KMS-11 (cell line): ENCODE data around the gene DDI2.

Experiments
- H2AFZ ChIP-seq: fragments of 200-600 bp; sonication (generic); 2 replicates; pipeline ENCODE4 v1.6.1; 2016; ENCODE audit warnings: antibody characterized with exemption, mixed run types, low read depth
- H3K27ac ChIP-seq: fragments of 200-600 bp; sonication (generic); 2 replicates; pipeline ENCODE4 v1.6.1; 2016; ENCODE audit warnings: mild to moderate bottlenecking, mixed run types
- H3K27me3 ChIP-seq: fragments of 200-600 bp; sonication (generic); 2 replicates; pipeline ENCODE4 v1.6.1; 2017; ENCODE audit warnings: mild to moderate bottlenecking, low read depth, mixed run types, moderate library complexity; ENCODE audit not compliant: insufficient read depth
- H3K36me3 ChIP-seq: fragments of 200-600 bp; sonication (generic); 2 replicates; pipeline ENCODE4 v1.6.1; 2017; ENCODE audit warnings: mild to moderate bottlenecking, mixed run types; ENCODE audit not compliant: insufficient read depth
- H3K4me1 ChIP-seq: fragments of 200-600 bp; sonication (generic); 2 replicates; pipeline ENCODE4 v1.6.1; 2016; ENCODE audit warnings: mild to moderate bottlenecking, low read depth, mixed run types; ENCODE audit not compliant: poor library complexity, severe bottlenecking
- H3K4me2 ChIP-seq: fragments of 200-600 bp; sonication (generic); 2 replicates; pipeline ENCODE4 v1.7.0; 2016; ENCODE audit warnings: mild to moderate bottlenecking, mixed run types
- H3K4me3 ChIP-seq: fragments of 200-600 bp; sonication (generic); IDR thresholded peaks from 2 replicates; pipeline ENCODE4 v1.6.1; 2017; ENCODE audit warnings: low read depth, low read length, mixed read lengths; ENCODE audit not compliant: insufficient read depth
- H3K79me2 ChIP-seq: fragments of 200-600 bp; sonication (generic); 2 replicates; pipeline ENCODE4 v1.6.1; 2016; ENCODE audit warnings: low read depth, mixed run types; ENCODE audit not compliant: insufficient read depth
- H3K9ac ChIP-seq: fragments of 200-600 bp; sonication (generic); 2 replicates; pipeline ENCODE4 v1.6.1; 2016; ENCODE audit warnings: mild to moderate bottlenecking, mixed run types
- H4K20me1 ChIP-seq: fragments of 200-600 bp; sonication (generic); 2 replicates; pipeline ENCODE4 v1.6.1; 2016; ENCODE audit warnings: mild to moderate bottlenecking, mixed run types; ENCODE audit not compliant: insufficient read depth
- CTCF ChIP-seq: fragments of 200-600 bp; sonication (generic); conservative IDR thresholded peaks from 2 replicates; pipeline ENCODE4 v1.6.1; 2017; ENCODE audit warnings: low read depth, mild to moderate bottlenecking, antibody characterized with exemption, low read length, moderate library complexity, mixed read lengths

The DDI2 gene

DNA sequence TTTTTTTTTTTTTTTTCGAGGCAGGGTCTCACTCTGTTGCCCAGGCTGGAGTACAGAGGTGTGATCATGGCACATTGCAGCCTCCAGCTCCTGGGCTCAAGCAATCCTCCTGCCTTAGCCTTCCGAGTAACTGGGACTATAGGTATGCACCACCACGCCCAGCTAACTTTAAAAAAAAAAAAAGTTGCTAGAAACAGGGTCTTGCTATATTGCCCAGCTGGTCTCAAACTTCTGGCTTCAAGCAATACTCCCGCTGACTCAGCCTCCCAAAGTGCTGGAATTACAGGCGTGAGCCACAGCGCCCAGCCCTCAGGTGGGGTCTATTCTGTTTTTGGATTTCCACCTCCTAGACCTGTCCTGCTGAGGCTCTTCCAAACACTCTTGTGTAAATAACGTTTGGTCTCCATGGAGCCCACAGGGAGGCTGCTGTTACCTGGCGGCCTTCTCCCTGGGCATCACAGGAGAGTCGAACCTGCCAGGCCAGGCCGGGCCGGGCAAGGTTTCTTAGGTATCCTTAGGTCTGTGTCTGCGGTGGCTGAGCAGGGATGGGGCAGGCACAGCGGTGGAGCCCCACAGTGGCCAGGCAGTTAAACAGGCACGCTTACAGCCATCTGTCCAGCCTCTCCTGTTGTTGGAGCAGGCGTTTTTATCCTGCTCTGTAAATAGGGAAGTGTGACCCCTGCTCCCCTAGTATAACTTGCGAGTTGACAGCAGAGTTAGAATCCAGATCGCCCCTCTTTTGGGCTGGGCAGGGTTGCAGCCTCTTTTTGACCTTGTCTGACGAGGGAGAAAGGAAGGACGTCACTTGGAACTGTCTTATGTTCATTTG is 85.7 kb downstream of the DDI2 start:
- peaks cover 3% of the 10 kb centered on the region for H3K4me1 ChIP-seq
- no peaks in the 10 kb centered on the region for H4K20me1 ChIP-seq
- H3K36me3 ChIP-seq = no peaks in the 10 kb centered on the region
- H3K79me2 ChIP-seq = peaks cover 12% of the 10 kb centered on the region; the same call in 1 of the 2 replicates
- no peak overlapping the region for H3K27ac ChIP-seq
- no peak overlapping the region for H3K4me2 ChIP-seq
- H3K4me3 ChIP-seq = no peak overlapping the region
- no peak overlapping the region for H3K9ac ChIP-seq
- no peak overlapping the region for H2AFZ ChIP-seq
- TF ChIP-seq CTCF = no peak
- H3K27me3 ChIP-seq = no peaks in the 10 kb centered on the region

DNA sequence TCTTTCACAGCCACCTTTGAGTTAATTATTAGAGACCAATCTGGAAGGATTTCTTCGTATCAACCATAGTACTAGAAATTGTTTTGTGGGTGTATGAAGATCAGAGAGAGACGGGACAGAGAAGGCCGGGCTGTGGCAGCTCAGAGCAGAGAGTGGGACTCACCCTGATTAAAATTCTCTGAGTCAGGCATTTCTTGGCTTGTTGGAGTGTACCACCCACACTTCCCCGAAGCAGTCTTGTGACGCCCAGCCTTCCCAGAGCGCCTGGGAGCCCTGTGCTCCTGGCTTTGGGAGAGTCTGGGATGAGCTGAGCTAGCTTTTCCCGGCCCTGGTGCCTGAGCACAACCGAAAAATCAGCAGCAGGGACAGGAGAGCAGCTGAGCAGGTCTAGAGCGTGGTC is 86.3 kb downstream of the DDI2 start:
- Histone ChIP-seq H3K4me1 (peaks cover 3% of the 10 kb centered on the region), H3K79me2 (peaks cover 18% of the 10 kb centered on the region; the same call in 1 of the 2 replicates), H3K27ac (no peak overlapping the region), H4K20me1 (no peaks in the 10 kb centered on the region), H3K4me2 (no peak overlapping the region), H2AFZ (no peak overlapping the region), H3K36me3 (no peaks in the 10 kb centered on the region), H3K9ac (no peak overlapping the region), H3K27me3 (no peaks in the 10 kb centered on the region), H3K4me3 (no peak overlapping the region)
- no peak for TF ChIP-seq CTCF

GRCh38 chr1:15704526-15705183 is 87.4 kb downstream of the DDI2 start:
- H3K36me3 ChIP-seq = no peaks in the 10 kb centered on the region
- H3K4me2 ChIP-seq = no peak overlapping the region
- no peak overlapping the region for H3K4me3 ChIP-seq
- peaks cover 20% of the 10 kb centered on the region; the same call in 1 of the 2 replicates for H3K79me2 ChIP-seq
- no peak overlapping the region for H3K27ac ChIP-seq
- no peak for TF ChIP-seq CTCF
- H2AFZ ChIP-seq = no peak overlapping the region
- no peaks in the 10 kb centered on the region for H3K27me3 ChIP-seq
- peaks cover 3% of the 10 kb centered on the region for H3K4me1 ChIP-seq
- no peaks in the 10 kb centered on the region for H4K20me1 ChIP-seq
- no peak overlapping the region for H3K9ac ChIP-seq

DNA sequence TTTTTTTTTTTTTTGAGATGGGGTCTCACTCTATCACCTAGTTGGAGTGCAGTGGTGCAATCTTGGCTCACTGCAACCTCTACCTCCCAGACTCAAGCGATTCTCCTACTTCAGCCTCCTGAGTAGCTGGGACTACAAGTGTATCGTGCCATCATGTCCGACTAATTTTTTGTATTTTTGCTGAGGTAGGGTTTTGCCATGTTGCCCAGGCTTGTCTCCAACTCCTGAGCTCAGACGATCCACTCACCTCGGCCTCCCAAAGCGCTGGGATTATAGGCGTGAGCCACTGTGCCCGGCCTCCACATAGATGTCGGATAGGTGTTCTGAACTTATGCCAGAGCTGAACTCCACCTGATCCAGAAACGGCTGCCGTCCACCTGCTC is 87.9 kb downstream of the DDI2 start:
- no peak overlapping the region for H3K4me3 ChIP-seq
- H3K79me2 ChIP-seq = peaks cover 20% of the 10 kb centered on the region; the same call in 1 of the 2 replicates
- H3K4me1 ChIP-seq = peaks cover 3% of the 10 kb centered on the region
- H3K4me2 ChIP-seq = no peak overlapping the region
- TF ChIP-seq CTCF = no peak
- no peak overlapping the region for H2AFZ ChIP-seq
- no peak overlapping the region for H3K9ac ChIP-seq
- no peaks in the 10 kb centered on the region for H3K27me3 ChIP-seq
- no peak overlapping the region for H3K27ac ChIP-seq
- no peaks in the 10 kb centered on the region for H3K36me3 ChIP-seq
- no peaks in the 10 kb centered on the region for H4K20me1 ChIP-seq
